Liver (tissue), 9 donors: ENCODE data around the gene CCR6. TPM values are rescaled to one million over a fixed set of nuclear protein-coding genes. Genes with fewer than 3 reads are reported as not detected.

ENCODE experiments used
- DNase-seq: peaks from one replicate; pipeline ENCODE4 v3.0.0-alpha.2; 2017; ENCODE audit warnings: low spot score
- H3K27ac ChIP-seq, 2 donors: one replicate each; pipeline ENCODE4 v1.7.0; 2013; ENCODE audit warnings: inconsistent platforms in 2 of 2, low read length in 2 of 2, control low read depth in 1 of 2, low read depth in 1 of 2, mild to moderate bottlenecking in 1 of 2
- H3K27me3 ChIP-seq, 4 donors: one replicate each; pipeline versions ENCODE4 v1.6.1 to v1.7.0; 2013; ENCODE audit warnings: low read length in 3 of 4, inconsistent platforms in 1 of 4, mild to moderate bottlenecking in 1 of 4, moderate library complexity in 1 of 4; ENCODE audit not compliant: control insufficient read depth in 4 of 4, insufficient read depth in 4 of 4
- H3K36me3 ChIP-seq, 4 donors: one replicate each; pipeline versions ENCODE4 v1.6.1 to v1.7.0; 2013; ENCODE audit warnings: low read length in 3 of 4, mild to moderate bottlenecking in 3 of 4, low read depth in 1 of 4, moderate library complexity in 1 of 4; ENCODE audit not compliant: control insufficient read depth in 4 of 4, insufficient read depth in 3 of 4
- H3K4me1 ChIP-seq, 4 donors: one replicate each; pipeline versions ENCODE4 v1.6.1 to v1.7.0; 2013; ENCODE audit warnings: low read length in 3 of 4, mild to moderate bottlenecking in 3 of 4, moderate library complexity in 1 of 4; ENCODE audit not compliant: control insufficient read depth in 4 of 4, insufficient read depth in 4 of 4
- H3K4me3 ChIP-seq, 3 donors: one replicate each; pipeline versions ENCODE4 v1.6.1 to v1.7.0; 2013; ENCODE audit warnings: low read length in 3 of 3, control low read depth in 1 of 3, low read depth in 1 of 3, mild to moderate bottlenecking in 1 of 3
- H3K9ac ChIP-seq, 2 donors: one replicate each; pipeline ENCODE4 v1.7.0; 2013; ENCODE audit warnings: low read length in 2 of 2, mild to moderate bottlenecking in 2 of 2, moderate library complexity in 2 of 2, control low read depth in 1 of 2, low read depth in 1 of 2
- H3K9me3 ChIP-seq, 4 donors: one replicate each; pipeline versions ENCODE4 v1.6.1 to v1.7.0; 2013; ENCODE audit warnings: low read length in 3 of 4; ENCODE audit not compliant: control insufficient read depth in 4 of 4
- EGR1 ChIP-seq, 2 donors: IDR thresholded peaks; 2 replicates each; pipeline ENCODE4 v1.6.1; 2016 to 2018; ENCODE audit warnings: antibody characterized with exemption in 2 of 2, low read depth in 2 of 2
- FOXA2 ChIP-seq: IDR thresholded peaks from 2 replicates; pipeline ENCODE4 v1.6.1; 2016; ENCODE audit warnings: antibody characterized with exemption
- GABPA ChIP-seq, 2 donors: IDR thresholded peaks in 1 of 2; conservative IDR thresholded peaks in 1 of 2; 2 replicates each; pipeline ENCODE4 v1.6.1; 2016; ENCODE audit warnings: antibody characterized with exemption in 2 of 2, mild to moderate bottlenecking in 1 of 2, moderate library complexity in 1 of 2
- HNF4A ChIP-seq, 2 donors: conservative IDR thresholded peaks; 2 replicates each; pipeline ENCODE4 v1.6.1; 2016; ENCODE audit warnings: antibody characterized with exemption in 2 of 2, mild to moderate bottlenecking in 2 of 2
- HNF4G ChIP-seq: IDR thresholded peaks from 2 replicates; pipeline ENCODE4 v1.6.1; 2016; ENCODE audit warnings: antibody characterized with exemption
- JUND ChIP-seq, 2 donors: IDR thresholded peaks; 2 replicates each; pipeline ENCODE4 v1.6.1; 2016; ENCODE audit warnings: antibody characterized with exemption in 2 of 2
- RXRA ChIP-seq, 2 donors: IDR thresholded peaks; 2 replicates each; pipeline ENCODE4 v1.6.1; 2017 to 2018; ENCODE audit warnings: antibody characterized with exemption in 2 of 2, mild to moderate bottlenecking in 1 of 2
- WGBS: extraction: QIAGEN DNeasy Blood & Tissue Kit; methylation state at CpG from one replicate; pipeline ENCODE4 v1.1.7; 2013; 5-methylcytosine and 5-hydroxymethylcytosine counted together
- polyA plus RNA-seq, 2 donors: library from polyadenylated mRNA; stranded (reverse) in 1 of 2; unstranded in 1 of 2; fragments of 200-250 nt in 1 of 2; fragments of >200 nt in 1 of 2; fragmentation: Nextera tagmentation in 1 of 2; extraction: Ambion mirVana in 1 of 2; gene quantifications; one replicate each; pipeline versions ENCODE4 v1.2.1 to v1.2.3, GENCODE V29; 2013 to 2015
- total RNA-seq, 2 donors: library from RNA; depleted of rRNA; stranded (reverse); fragments of >200 nt; gene quantifications; one replicate each; pipeline ENCODE4 v1.2.3, GENCODE V29; 2014
- TF ChIP-seq, protein P1 (sequence below): IDR thresholded peaks from 2 replicates; pipeline ENCODE4 v1.6.1; 2016; ENCODE audit warnings: antibody characterized with exemption
- TF ChIP-seq, protein P2 (sequence below): IDR thresholded peaks from 2 replicates; pipeline ENCODE4 v1.6.1; 2016; ENCODE audit warnings: antibody characterized with exemption
- TF ChIP-seq, protein P3 (sequence below): IDR thresholded peaks from 2 replicates; pipeline ENCODE4 v1.6.1; 2016; ENCODE audit warnings: antibody characterized with exemption, mild to moderate bottlenecking
- TF ChIP-seq, protein P4 (sequence below): fragments of 150-350 bp; IDR thresholded peaks from 2 replicates; pipeline ENCODE4 v1.5.1; 2017; ENCODE audit warnings: improper control_type of control experiment, low read depth, low read length; ENCODE audit not compliant: missing input control
- donor health status: healthy.
- donor health status: healthy.
- donor health status: healthy.
- donor health status: healthy.
- donor health status: healthy.

CCR6 gene
- total and polyA plus RNA-seq, 4 donors: 0.02 to 8.4 TPM; not detected in 2

DNA sequence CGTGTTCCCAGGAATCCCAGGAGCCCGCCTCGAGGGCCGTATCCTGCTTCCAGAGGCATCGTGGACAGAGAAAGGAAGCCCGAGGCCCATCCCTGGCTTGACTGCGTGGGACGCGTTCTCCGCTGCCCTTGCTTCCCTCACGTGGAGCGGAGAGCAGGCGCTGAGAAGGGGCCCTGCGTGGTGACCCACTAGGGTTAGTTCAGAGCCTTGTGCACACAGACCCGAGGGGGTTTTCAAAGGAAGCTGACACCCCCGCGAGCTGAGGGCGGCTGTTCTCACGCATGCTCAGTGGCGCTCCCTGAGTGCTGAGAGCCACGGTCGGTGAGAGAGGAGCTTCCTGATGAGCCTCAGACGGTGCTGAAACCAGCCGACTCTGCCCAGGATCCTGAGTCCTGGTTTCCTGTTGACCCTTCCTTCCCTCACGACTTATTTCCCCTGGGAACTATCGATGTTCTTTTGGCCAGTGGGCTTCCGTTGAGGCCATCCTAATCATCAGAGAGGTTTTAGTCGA lies 28.9 kb upstream of the CCR6 start:
- no peak overlapping the region for H3K27ac ChIP-seq

DNA sequence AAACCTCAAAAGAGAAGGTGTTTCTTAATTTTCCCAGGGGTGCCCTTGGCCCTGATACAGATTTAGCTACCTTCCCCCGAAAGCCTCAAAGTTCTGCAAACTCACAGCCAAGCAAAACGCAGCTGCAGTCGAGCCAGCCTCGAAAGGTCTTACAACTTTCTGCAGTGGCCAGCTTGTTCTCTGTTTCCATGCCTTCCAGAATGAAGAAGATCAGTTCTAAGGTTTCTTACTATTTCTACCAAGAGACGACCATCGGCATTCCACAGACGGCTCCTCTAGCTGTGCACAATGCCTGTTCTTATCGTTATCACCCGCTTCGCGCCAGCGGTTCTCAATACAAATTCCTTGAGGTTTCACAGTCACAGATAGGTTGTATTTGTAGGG lies 28.5 kb upstream of the CCR6 start:
- TF ChIP-seq EGR1 (IDR thresholded peaks at IDR 0.05; ENCODE audit: low read depth in 2 of 2) (no peak), RXRA (IDR thresholded peaks at IDR 0.05) (no peak), FOXA2 (no peak), GABPA (IDR thresholded peaks at IDR 0.05 in 1 of 2, conservative IDR thresholded peaks at IDR 0.05 in 1 of 2) (no peak), HNF4A (conservative IDR thresholded peaks at IDR 0.05) (no peak), HNF4G (no peak)
- TF ChIP-seq, protein P1, sequence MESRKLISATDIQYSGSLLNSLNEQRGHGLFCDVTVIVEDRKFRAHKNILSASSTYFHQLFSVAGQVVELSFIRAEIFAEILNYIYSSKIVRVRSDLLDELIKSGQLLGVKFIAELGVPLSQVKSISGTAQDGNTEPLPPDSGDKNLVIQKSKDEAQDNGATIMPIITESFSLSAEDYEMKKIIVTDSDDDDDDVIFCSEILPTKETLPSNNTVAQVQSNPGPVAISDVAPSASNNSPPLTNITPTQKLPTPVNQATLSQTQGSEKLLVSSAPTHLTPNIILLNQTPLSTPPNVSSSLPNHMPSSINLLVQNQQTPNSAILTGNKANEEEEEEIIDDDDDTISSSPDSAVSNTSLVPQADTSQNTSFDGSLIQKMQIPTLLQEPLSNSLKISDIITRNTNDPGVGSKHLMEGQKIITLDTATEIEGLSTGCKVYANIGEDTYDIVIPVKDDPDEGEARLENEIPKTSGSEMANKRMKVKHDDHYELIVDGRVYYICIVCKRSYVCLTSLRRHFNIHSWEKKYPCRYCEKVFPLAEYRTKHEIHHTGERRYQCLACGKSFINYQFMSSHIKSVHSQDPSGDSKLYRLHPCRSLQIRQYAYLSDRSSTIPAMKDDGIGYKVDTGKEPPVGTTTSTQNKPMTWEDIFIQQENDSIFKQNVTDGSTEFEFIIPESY: no peak
- TF ChIP-seq, protein P2, sequence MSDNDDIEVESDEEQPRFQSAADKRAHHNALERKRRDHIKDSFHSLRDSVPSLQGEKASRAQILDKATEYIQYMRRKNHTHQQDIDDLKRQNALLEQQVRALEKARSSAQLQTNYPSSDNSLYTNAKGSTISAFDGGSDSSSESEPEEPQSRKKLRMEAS: no peak
- TF ChIP-seq, protein P3, sequence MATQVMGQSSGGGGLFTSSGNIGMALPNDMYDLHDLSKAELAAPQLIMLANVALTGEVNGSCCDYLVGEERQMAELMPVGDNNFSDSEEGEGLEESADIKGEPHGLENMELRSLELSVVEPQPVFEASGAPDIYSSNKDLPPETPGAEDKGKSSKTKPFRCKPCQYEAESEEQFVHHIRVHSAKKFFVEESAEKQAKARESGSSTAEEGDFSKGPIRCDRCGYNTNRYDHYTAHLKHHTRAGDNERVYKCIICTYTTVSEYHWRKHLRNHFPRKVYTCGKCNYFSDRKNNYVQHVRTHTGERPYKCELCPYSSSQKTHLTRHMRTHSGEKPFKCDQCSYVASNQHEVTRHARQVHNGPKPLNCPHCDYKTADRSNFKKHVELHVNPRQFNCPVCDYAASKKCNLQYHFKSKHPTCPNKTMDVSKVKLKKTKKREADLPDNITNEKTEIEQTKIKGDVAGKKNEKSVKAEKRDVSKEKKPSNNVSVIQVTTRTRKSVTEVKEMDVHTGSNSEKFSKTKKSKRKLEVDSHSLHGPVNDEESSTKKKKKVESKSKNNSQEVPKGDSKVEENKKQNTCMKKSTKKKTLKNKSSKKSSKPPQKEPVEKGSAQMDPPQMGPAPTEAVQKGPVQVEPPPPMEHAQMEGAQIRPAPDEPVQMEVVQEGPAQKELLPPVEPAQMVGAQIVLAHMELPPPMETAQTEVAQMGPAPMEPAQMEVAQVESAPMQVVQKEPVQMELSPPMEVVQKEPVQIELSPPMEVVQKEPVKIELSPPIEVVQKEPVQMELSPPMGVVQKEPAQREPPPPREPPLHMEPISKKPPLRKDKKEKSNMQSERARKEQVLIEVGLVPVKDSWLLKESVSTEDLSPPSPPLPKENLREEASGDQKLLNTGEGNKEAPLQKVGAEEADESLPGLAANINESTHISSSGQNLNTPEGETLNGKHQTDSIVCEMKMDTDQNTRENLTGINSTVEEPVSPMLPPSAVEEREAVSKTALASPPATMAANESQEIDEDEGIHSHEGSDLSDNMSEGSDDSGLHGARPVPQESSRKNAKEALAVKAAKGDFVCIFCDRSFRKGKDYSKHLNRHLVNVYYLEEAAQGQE: no peak
- TF ChIP-seq, protein P4, sequence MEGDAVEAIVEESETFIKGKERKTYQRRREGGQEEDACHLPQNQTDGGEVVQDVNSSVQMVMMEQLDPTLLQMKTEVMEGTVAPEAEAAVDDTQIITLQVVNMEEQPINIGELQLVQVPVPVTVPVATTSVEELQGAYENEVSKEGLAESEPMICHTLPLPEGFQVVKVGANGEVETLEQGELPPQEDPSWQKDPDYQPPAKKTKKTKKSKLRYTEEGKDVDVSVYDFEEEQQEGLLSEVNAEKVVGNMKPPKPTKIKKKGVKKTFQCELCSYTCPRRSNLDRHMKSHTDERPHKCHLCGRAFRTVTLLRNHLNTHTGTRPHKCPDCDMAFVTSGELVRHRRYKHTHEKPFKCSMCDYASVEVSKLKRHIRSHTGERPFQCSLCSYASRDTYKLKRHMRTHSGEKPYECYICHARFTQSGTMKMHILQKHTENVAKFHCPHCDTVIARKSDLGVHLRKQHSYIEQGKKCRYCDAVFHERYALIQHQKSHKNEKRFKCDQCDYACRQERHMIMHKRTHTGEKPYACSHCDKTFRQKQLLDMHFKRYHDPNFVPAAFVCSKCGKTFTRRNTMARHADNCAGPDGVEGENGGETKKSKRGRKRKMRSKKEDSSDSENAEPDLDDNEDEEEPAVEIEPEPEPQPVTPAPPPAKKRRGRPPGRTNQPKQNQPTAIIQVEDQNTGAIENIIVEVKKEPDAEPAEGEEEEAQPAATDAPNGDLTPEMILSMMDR: no peak
- DNase-seq: no peak
- no peaks in the 10 kb centered on the region for H3K36me3 ChIP-seq
- H3K4me3 ChIP-seq: no peak overlapping the region
- H3K27me3 ChIP-seq: no peaks in the 10 kb centered on the region
- H3K9ac ChIP-seq: no peak overlapping the region
- 71% methylated on average over 12 of the region's 12 CpGs for WGBS
- H3K9me3 ChIP-seq: no peaks in the 10 kb centered on the region
- H3K27ac ChIP-seq: no peak overlapping the region
- H3K4me1 ChIP-seq: no peaks in the 10 kb centered on the region

More for the DNA sequence above, 28.9 kb upstream of the CCR6 start:
- WGBS: 79% methylated on average over 28 of the region's 28 CpGs
- no peaks in the 10 kb centered on the region for H3K36me3 ChIP-seq
- H3K9ac ChIP-seq: no peak overlapping the region
- no peak for DNase-seq
- TF ChIP-seq JUND (IDR thresholded peaks at IDR 0.05): no peak
- no peaks in the 10 kb centered on the region for H3K4me1 ChIP-seq
- H3K4me3 ChIP-seq: no peak overlapping the region
- H3K9me3 ChIP-seq: no peaks in the 10 kb centered on the region
- H3K27me3 ChIP-seq: no peaks in the 10 kb centered on the region
